ENCODE results near the gene SOX6.

The SOX6 gene

GRCh38 chr11:15920856-15921629, 435.3 kb downstream of the SOX6 start:
- peak; percentile 16 for DNase-seq

DNA sequence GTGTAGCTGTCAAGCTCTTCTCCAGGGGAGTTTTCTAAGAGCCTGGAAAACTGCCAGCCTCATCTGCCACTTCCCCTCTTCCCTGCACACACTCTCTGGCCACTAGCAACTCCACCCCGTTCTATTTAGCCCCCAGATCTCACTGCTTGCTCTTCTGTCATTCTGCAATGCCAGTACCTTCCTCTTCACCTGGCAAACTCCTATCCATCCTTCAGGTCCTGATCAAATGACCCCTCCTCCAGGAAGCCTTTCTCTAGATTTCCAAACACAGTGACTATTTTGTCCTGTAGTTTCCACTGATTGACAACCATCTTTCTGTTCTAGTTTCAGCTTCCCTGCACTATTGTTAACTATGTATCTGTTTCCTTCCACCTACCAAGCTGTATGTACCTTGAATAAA, 437.7 kb downstream of the SOX6 start:
- no peak for DNase-seq

- DNase-seq = peak; percentile 14
Observed at GRCh38 chr11:15918212-15918611, 438.1 kb downstream of the SOX6 start.
